Neural progenitor cell (in vitro differentiated cells): ENCODE results near the gene KCNH6. TPM values are rescaled to one million over a fixed set of nuclear protein-coding genes. Genes with fewer than 3 reads are reported as not detected.

Source experiments
- DNase-seq: peaks from one replicate; pipeline ENCODE4 v3.0.0-alpha.2; 2016; ENCODE audit warnings: low spot score
- H2AFZ ChIP-seq: fragments of 200-600 bp; sonication (generic); replicated peaks from 2 replicates; pipeline ENCODE4 v1.6.1; 2016; ENCODE audit warnings: antibody characterized with exemption
- H3F3A ChIP-seq: fragments of 200-600 bp; sonication (generic); 2 replicates; pipeline ENCODE4 v1.6.1; 2016; ENCODE audit warnings: antibody characterized with exemption, low read depth
- H3K27ac ChIP-seq: fragments of 200-600 bp; sonication (generic); 2 replicates; pipeline ENCODE4 v1.5.1; 2016; ENCODE audit warnings: mild to moderate bottlenecking
- H3K27me3 ChIP-seq: fragments of 200-600 bp; sonication (generic); 2 replicates; pipeline ENCODE4 v1.6.1; 2016; ENCODE audit warnings: mild to moderate bottlenecking, moderate library complexity
- H3K36me3 ChIP-seq: fragments of 200-600 bp; sonication (generic); 2 replicates; pipeline ENCODE4 v1.5.1; 2016
- H3K4me1 ChIP-seq: fragments of 200-600 bp; sonication (generic); 2 replicates; pipeline ENCODE4 v1.6.1; 2016; ENCODE audit warnings: mixed run types
- H3K4me2 ChIP-seq: fragments of 200-600 bp; sonication (generic); 2 replicates; pipeline ENCODE4 v1.6.1; 2016
- H3K4me3 ChIP-seq: fragments of 200-600 bp; sonication (generic); 2 replicates; pipeline ENCODE4 v1.5.1; 2016
- H3K79me2 ChIP-seq: fragments of 200-600 bp; sonication (generic); 2 replicates; pipeline ENCODE4 v1.6.1; 2016; ENCODE audit warnings: low read depth
- H3K9ac ChIP-seq: fragments of 200-600 bp; sonication (generic); 2 replicates; pipeline ENCODE4 v1.6.1; 2016
- H3K9me3 ChIP-seq: fragments of 200-600 bp; sonication (generic); 2 replicates; pipeline ENCODE4 v1.5.1; 2016; ENCODE audit warnings: low read depth
- H4K20me1 ChIP-seq: fragments of 200-600 bp; sonication (generic); 2 replicates; pipeline ENCODE4 v1.6.1; 2016; ENCODE audit warnings: low read depth
- H3K27ac Mint-ChIP-seq: 3 replicates; pipeline ENCODE4 v1.8.0; 2021; ENCODE audit warnings: mixed read lengths
- H3K27me3 Mint-ChIP-seq: 2 replicates; pipeline ENCODE4 v1.8.0; 2022; ENCODE audit warnings: low read depth, mild to moderate bottlenecking, inconsistent platforms, moderate library complexity, mixed read lengths; ENCODE audit not compliant: insufficient read depth
- H3K36me3 Mint-ChIP-seq: 3 replicates; pipeline ENCODE4 v1.8.0; 2021; ENCODE audit warnings: mixed read lengths
- H3K4me1 Mint-ChIP-seq: 3 replicates; pipeline ENCODE4 v1.8.0; 2021; ENCODE audit warnings: mixed read lengths
- H3K4me3 Mint-ChIP-seq: 3 replicates; pipeline ENCODE4 v1.8.0; 2021; ENCODE audit warnings: mild to moderate bottlenecking, moderate library complexity, mixed read lengths
- H3K9me3 Mint-ChIP-seq: 3 replicates; pipeline ENCODE4 v1.8.0; 2020; ENCODE audit warnings: mixed read lengths
- CTCF ChIP-seq: fragments of 200-600 bp; sonication (generic); IDR thresholded peaks from 2 replicates; pipeline ENCODE4 v1.5.1; 2017; ENCODE audit warnings: antibody characterized with exemption, mild to moderate bottlenecking
- EZH2 ChIP-seq: fragments of 200-600 bp; sonication (generic); IDR thresholded peaks from 2 replicates; pipeline ENCODE4 v1.6.1; 2017; ENCODE audit warnings: antibody characterized with exemption, mild to moderate bottlenecking, moderate library complexity
- EZH2phosphoT487 ChIP-seq: fragments of 200-600 bp; sonication (generic); IDR thresholded peaks from 2 replicates; pipeline ENCODE4 v1.6.1; 2017; ENCODE audit warnings: antibody characterized with exemption
- total RNA-seq: library from RNA; depleted of rRNA; stranded (reverse); fragments of >200 nt; gene quantifications from 2 replicates; pipeline ENCODE4 v1.2.3, GENCODE V29; 2015; ENCODE audit warnings: low replicate concordance

KCNH6 gene
- total RNA-seq, 1 donor from 2014 or later: not detected

GRCh38 chr17:63534816-63535455 is 11.8 kb downstream of the KCNH6 start:
- H4K20me1 ChIP-seq: no peaks in the 10 kb centered on the region
- H3K4me1 Mint-ChIP-seq: peaks cover 2% of the 10 kb centered on the region
- no peaks in the 10 kb centered on the region for H3K36me3 Mint-ChIP-seq
- TF ChIP-seq CTCF (no peak), EZH2 (no peak), EZH2phosphoT487 (no peak)
- peaks cover 31% of the 10 kb centered on the region for H3K27me3 ChIP-seq
- DNase-seq: no peak
- H3K27ac ChIP-seq: no peak overlapping the region
- H3K27ac Mint-ChIP-seq: peak overlapping the region; percentile 7
- H2AFZ ChIP-seq: no peak overlapping the region
- no peak overlapping the region for H3K4me2 ChIP-seq
- H3K9me3 ChIP-seq: no peaks in the 10 kb centered on the region
- no peaks in the 10 kb centered on the region for H3K79me2 ChIP-seq
- no peaks in the 10 kb centered on the region for H3F3A ChIP-seq
- H3K27me3 Mint-ChIP-seq: peaks cover 9% of the 10 kb centered on the region
- no peaks in the 10 kb centered on the region for H3K9me3 Mint-ChIP-seq
- H3K9ac ChIP-seq: no peak overlapping the region
- H3K36me3 ChIP-seq: no peaks in the 10 kb centered on the region
- no peaks in the 10 kb centered on the region for H3K4me1 ChIP-seq
- H3K4me3 Mint-ChIP-seq: no peak overlapping the region
- H3K4me3 ChIP-seq: no peak overlapping the region

- H3K4me3 Mint-ChIP-seq: no peak overlapping the region
- no peaks in the 10 kb centered on the region for H3K4me1 ChIP-seq
- no peaks in the 10 kb centered on the region for H4K20me1 ChIP-seq
- no peak for DNase-seq
- TF ChIP-seq CTCF (no peak), EZH2 (no peak)
- peaks cover 35% of the 10 kb centered on the region for H3K27me3 ChIP-seq
- no peaks in the 10 kb centered on the region for H3K79me2 ChIP-seq
- H3F3A ChIP-seq: no peaks in the 10 kb centered on the region
- no peaks in the 10 kb centered on the region for H3K9me3 ChIP-seq
- no peak overlapping the region for H3K4me3 ChIP-seq
- no peak overlapping the region for H3K27ac ChIP-seq
- no peaks in the 10 kb centered on the region for H3K9me3 Mint-ChIP-seq
- H3K27me3 Mint-ChIP-seq: peaks cover 10% of the 10 kb centered on the region
- H3K9ac ChIP-seq: no peak overlapping the region
- no peaks in the 10 kb centered on the region for H3K36me3 ChIP-seq
- no peak overlapping the region for H2AFZ ChIP-seq
- H3K4me2 ChIP-seq: no peak overlapping the region
- peaks cover 4% of the 10 kb centered on the region for H3K4me1 Mint-ChIP-seq
- H3K27ac Mint-ChIP-seq: no peak overlapping the region
- H3K36me3 Mint-ChIP-seq: no peaks in the 10 kb centered on the region
Observed at GRCh38 chr17:63535640-63536039, 12.5 kb downstream of the KCNH6 start.

DNA sequence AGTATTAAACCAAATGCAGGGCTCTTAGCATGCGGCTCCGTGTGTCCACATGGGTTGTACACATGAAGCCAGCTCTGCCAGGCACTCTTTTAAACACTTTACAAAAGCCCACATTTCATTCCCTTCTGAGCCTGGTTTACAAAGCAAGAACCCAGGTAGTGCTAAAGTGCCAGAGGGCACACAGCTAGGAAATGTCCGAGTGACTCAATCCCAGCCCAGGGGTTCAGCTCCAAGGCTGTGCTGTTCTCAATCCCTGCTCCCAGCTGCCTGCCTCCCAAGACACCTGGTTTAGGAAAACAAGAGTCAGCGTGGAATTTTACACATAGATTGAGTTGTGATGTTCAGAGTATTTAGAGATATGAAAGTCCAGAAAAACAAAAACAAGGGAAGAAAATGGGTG is 13.8 kb downstream of the KCNH6 start:
- Histone ChIP-seq H3K4me3 (no peak overlapping the region), H3K36me3 (no peaks in the 10 kb centered on the region), H3K4me1 (no peaks in the 10 kb centered on the region), H3K9ac (no peak overlapping the region), H3K79me2 (no peaks in the 10 kb centered on the region), H3F3A (no peaks in the 10 kb centered on the region), H3K27me3 (peaks cover 35% of the 10 kb centered on the region), H3K27ac (no peak overlapping the region), H3K9me3 (no peaks in the 10 kb centered on the region), H2AFZ (no peak overlapping the region), H3K4me2 (no peak overlapping the region), H4K20me1 (no peaks in the 10 kb centered on the region)
- no peak overlapping the region for H3K4me3 Mint-ChIP-seq
- no peaks in the 10 kb centered on the region for H3K9me3 Mint-ChIP-seq
- TF ChIP-seq EZH2phosphoT487: no peak
- no peak for TF ChIP-seq EZH2
- no peak for TF ChIP-seq CTCF
- H3K27ac Mint-ChIP-seq: no peak overlapping the region
- no peaks in the 10 kb centered on the region for H3K36me3 Mint-ChIP-seq
- DNase-seq: no peak
- H3K4me1 Mint-ChIP-seq: peaks cover 7% of the 10 kb centered on the region
- peaks cover 16% of the 10 kb centered on the region for H3K27me3 Mint-ChIP-seq
